NOMO-1 treated with dmso at 0.1 percent for 144 hours (cell line): Measurements from ENCODE around the gene C3.
"Not testable (repeated sequence)": the region's sequence is repeated elsewhere in the genome, so short reads cannot be mapped to it uniquely, and the experiment has no call there.

Source experiments
- DNase-seq: peaks from one replicate; lab custom pipeline; 2025; ENCODE audit not compliant: unreplicated experiment; lab: John Stamatoyannopoulos, UW

The C3 gene

GRCh38 chr19:6720369-6721137 lies at the start of gene C3:
Gene C3 (minus strand): TSS chr19:6720650. CDS start chr19:6720589, 61 bp downstream.
- DNase-seq = peak; percentile 33

DNA sequence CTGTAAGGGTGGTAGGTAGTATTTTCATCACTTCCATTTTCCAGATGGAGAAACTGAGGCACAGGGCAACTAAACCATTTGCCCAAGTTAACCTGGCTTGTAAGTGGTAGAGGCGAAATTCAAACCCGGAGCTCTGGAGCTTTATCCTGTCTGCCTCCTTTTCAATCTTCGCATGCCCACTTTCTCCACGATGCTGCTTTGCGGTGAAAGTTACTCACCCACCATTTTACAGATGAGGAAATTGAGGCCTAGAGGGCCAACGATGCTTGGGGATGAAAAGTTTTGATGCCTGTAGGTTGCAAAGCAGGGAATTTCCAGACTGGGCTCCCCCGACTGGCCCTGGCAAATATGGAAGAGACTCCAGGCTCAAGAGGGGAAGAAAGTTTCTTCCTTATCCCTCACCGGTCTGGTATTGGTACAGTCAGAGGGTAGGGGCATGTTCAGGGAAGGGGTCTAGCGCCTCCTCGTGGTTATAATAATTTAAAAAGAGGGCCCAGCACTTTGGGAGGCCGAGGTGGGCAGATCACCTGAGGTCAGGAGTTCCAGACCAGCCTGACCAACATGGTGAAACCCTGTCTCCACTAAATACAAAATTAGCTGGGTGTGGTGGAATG lies 48.7 kb upstream of the C3 start:
- no peak for DNase-seq

DNA sequence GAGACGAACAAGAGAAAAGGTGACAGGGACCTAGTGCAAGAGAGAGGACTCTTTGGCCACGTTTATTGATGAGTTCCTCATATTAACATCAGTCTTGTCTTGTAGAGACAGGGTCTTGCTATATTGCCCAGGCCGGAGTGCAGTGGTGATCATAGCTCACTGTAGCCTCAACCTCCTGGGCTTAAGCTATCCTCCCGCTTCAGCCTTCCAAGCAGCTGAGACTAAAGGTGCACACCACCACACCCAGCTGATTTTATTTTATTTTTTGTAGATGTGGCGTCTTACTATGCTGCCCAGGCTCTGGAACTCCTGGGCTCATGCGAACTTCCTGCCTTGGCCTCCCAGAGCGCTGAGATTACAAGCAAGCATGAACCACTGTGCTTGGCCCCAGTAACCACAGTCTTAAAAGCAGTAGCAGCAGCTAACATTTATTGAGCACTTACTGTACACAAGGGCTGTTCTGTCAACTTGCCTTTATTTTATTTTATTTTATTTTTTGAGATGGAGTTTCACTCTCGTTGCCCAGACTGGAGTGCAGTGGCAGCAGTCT lies 47.9 kb upstream of the C3 start:
- no peak for DNase-seq

GRCh38 chr19:6767357-6768235 lies 47.1 kb upstream of the C3 start, which contains the start of gene SH2D3A:
Gene SH2D3A (minus strand): TSS chr19:6767435. CDS start chr19:6763748, 3,687 bp downstream.
- DNase-seq = peak; percentile 87

DNA sequence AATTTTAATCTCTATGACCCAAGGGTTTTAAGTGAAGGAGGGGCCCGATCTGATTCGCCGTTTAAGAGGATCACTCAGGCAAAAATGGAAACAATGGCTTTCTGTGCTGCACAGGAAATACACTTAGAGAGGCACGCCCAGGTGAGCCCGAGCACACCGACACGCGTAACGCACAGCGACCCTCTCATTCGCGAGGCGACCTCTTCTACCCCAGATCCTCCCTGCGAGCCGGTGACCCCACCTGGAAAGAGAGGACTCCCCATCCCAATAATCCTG lies 46.6 kb upstream of the C3 start:
- DNase-seq = no peak

- DNase-seq = no peak
Observed at GRCh38 chr19:6766357-6767080, 46.1 kb upstream of the C3 start.

DNA sequence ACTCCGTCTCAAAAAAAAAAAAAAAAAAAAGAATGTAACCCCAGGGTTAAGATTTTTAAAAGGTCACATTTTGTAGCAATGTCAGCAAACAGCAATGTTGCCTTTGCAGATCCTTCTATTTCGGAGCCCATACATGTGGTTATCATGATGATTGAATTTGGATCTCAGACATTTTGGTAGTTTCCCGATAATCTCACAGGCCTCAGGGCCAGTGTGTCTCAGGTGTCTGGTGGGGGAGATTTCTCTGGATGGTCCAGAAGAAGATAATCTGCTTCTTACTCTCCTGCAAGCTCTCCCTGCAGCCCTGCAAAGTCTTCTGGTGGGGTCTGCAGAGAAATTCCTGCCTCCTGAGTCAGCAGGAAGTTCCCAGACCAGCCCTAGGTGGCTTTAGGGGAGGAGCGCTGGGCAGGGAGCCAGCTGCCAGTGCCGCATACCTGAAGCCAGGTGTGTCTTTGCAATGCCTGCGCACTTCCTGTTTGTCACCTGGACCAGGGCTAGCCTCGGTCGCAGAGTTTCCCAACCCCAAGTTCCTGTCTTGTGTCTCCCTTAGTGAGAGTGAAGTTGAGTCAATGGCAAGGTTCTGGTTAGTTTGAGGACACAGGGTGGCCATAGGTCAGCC lies 45.4 kb upstream of the C3 start:
- DNase-seq = no peak

- DNase-seq = not testable (repeated sequence)
Observed at GRCh38 chr19:6762253-6762797, 41.9 kb upstream of the C3 start.

GRCh38 chr19:6761053-6761676 lies 40.7 kb upstream of the C3 start:
- DNase-seq = no peak

GRCh38 chr19:6760606-6761005 lies 40.2 kb upstream of the C3 start:
- DNase-seq = no peak

DNA sequence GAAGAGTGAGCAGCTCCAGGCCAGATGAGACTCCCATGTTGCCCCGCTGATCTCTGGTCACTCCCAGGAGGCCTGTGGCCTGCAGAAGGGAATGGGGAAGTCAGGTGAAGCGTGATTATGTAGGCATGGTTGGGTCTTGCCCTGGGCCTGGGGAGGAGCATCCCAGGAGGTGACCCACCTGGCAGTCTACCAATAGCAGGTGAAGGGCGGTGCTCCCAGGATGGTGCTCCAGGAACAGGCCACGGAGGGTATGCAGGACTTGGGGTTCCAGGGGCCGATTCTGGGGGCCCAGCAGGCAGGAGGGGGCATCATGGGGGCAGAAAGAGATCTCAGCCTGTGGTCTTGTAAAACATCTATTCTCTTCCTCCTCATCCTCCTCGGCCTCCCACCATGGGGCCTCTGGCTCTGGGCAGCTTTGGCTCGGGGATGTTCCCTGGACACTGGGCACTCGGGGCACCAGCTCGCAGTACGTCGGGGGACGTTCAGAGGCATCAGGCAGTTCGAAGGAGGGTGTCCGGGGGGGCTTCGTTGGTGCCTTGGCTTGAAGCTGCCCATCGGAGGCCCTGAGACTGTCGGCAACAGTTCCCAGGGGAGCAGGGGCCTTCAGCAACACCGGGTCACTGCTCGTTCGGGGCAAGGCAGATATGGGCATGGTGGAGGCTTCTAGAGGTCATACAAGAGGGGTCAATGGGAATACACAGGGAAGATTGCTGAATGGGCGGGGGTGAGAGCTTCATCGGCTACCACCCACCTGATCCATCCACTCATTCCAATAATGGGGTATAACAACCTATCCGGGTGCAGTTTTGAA lies 34.4 kb upstream of the C3 start:
- no peak for DNase-seq

- no peak for DNase-seq
Observed at GRCh38 chr19:6754136-6754535, 33.7 kb upstream of the C3 start.

DNA sequence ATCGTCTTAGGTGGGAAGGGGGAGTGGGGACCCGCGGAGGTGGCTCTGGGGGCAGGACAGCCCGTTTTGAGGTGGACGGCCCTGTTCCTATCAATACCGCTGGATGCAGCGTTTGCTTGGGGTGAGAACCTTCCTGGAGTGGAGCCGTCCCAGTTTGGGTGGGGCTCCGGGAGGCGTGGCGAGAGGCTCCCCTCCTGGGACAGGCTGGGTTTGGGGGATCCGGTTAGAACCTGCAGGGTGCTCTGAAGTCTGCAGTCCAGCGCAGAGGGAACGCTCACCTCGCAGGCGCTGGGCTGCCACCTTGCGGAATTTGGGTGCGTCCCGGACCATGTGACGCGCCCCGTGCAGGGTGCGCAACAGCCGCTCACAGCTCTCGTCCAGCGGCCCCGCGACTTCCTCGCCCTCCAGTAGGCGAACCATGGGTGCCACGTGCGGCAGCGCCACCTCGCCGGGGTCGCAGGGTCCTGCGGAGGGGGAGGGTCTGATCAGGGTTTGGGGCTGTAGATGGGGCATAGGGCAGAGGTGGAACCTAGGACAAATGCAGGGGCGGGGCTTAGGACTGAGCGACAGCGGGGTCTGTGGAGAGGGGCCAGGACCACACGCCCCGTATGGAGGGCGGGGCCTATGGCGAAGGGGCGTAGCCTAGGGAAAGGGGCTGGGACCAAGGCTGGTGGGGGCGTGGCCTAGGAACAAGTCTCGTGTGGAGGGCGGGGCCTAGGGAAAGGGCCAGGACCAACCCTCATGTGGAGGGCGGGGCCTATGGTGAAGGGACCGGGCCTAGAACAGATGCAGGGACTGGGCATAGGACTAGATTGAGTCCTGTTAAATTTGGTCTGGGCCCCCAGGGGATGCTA lies 33.0 kb upstream of the C3 start:
- DNase-seq = peak; percentile 73

GRCh38 chr19:6752256-6753177 lies 32.1 kb upstream of the C3 start:
- DNase-seq = no peak

- DNase-seq = no peak
Observed at GRCh38 chr19:6751189-6751588, 30.7 kb upstream of the C3 start.

DNA sequence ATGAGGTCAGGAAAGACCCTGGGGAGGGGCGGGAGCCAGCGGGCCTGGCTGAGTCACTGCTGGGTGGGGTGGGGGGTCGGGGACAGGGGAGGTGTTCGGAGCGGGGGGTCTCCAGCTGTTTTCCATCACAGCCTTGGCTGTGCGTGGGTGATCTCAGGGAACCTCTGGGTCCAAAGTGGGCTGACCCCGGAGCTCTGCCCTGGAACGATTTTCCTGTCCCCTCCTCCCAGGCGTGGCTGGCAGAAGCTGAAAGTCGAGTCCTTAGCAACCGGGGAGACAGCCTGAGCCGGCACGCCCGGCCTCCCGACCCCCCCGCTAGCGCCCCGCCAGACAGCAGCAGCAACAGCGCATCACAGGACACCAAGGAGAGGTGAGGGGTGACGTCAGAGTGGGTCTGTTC lies 29.6 kb upstream of the C3 start:
- no peak for DNase-seq

DNA sequence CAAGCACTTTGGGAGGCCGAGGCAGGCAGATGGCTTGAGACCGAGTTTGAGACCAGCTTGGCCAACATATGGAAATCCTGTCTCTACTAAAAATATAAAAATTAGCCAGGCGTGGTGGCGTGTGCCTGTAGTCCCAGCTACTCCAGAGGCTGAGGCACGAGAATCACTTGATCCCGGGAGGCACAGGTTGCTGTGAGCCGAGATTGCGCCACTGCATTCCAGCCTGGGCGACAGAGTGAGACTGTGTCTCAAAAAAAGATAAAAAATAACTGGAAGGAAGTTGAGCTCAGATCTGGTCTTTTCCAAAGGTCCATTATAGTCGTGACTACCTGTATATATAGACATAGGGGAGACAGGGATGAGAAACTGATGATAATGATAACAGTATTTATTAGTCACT lies 28.1 kb upstream of the C3 start:
- DNase-seq = not testable (repeated sequence)
